ENCODE results near the gene PDZD7. TPM values are rescaled to one million over a fixed set of nuclear protein-coding genes. Genes with fewer than 3 reads are reported as not detected.

PDZD7 gene
- total and polyA plus RNA-seq, 2 of the 8 experiments (the other 6 are each of a cell fraction or from before 2014, with no cell fraction given): 0.88 to 1.6 TPM

GRCh38 chr10:101018118-101018599, 12.8 kb downstream of the PDZD7 start:
- no peak overlapping the region for H3K56ac ChIP-seq (replicated peaks; ENCODE audit: insufficient read length, low read depth, low read length)
- no peak overlapping the region for H3K14ac ChIP-seq (ENCODE audit: insufficient read length)
- peaks cover 0 to 1% of the 10 kb centered on the region in 2 experiments for H4K20me1 ChIP-seq (replicated peaks in 1 of 2; ENCODE audit: control insufficient read depth in 1 of 2, insufficient read depth in 2 of 2, low read length in 2 of 2)
- H2BK20ac ChIP-seq (ENCODE audit: low read length): no peak overlapping the region
- H3K9ac ChIP-seq (replicated peaks in 1 of 4; ENCODE audit: extremely low read depth in 1 of 4, low read depth in 3 of 4, low read length in 3 of 4): no peak overlapping the region
- H3K4me3 ChIP-seq (ENCODE audit: extremely low read depth in 1 of 4, insufficient read depth in 2 of 4, low read depth in 3 of 4, low read length in 4 of 4): peak overlapping the region; percentile 33 to 59 (median 42); a peak in 5 of 8 replicates
- H2BK5ac ChIP-seq (ENCODE audit: low read depth, low read length): no peak overlapping the region
- peak overlapping the region; percentile 78; the same call in 1 of the 2 replicates for H3K18ac ChIP-seq (ENCODE audit: extremely low read depth, low read length)
- no peak overlapping the region for H2AK5ac ChIP-seq (ENCODE audit: low read depth, low read length)
- H3K4me1 ChIP-seq (replicated peaks in 1 of 4; ENCODE audit: control insufficient read depth in 3 of 4, insufficient read depth in 4 of 4, low read length in 3 of 4): peaks cover 0 to 10% (median 7%) of the 10 kb centered on the region in 4 experiments; a peak in 5 of 7 replicates
- ChIA-PET CTCF (ENCODE audit: partially characterized antibody) (interaction anchor here (0.9 to 7.2 kb wide), 24 partner anchors 9 to 454 kb away, joined by 3 to 464 read pairs (median 6); partner anchors contain the start of genes KAZALD1, LZTS2, MRPL43 and PDZD7), POLR2A (ENCODE audit: partially characterized antibody) (interaction anchor here (1.0 to 6.5 kb wide), 14 partner anchors 12 to 84 kb away, joined by 3 to 81 read pairs (median 4); partner anchors contain the start of genes LZTS2, MRPL43, PDZD7 and SEMA4G)
- TF ChIP-seq CHD2 (IDR thresholded peaks at IDR 0.05; ENCODE audit: low read length): no peak
- peak; percentile 18 for TF ChIP-seq CTBP2 (IDR thresholded peaks at IDR 0.05; ENCODE audit: borderline replicate concordance, insufficient read depth, insufficient read length, low read length)
- peak; percentile 48 for TF ChIP-seq EZH2 (IDR thresholded peaks at IDR 0.05; ENCODE audit: low read depth, low read length, severe bottlenecking)
- no peak for TF ChIP-seq GABPA (IDR thresholded peaks at IDR 0.05; ENCODE audit: borderline replicate concordance, insufficient read depth, low read length)
- TF ChIP-seq SIN3A (conservative IDR thresholded peaks at IDR 0.05 in 1 of 2, IDR thresholded peaks at IDR 0.05 in 1 of 2; ENCODE audit: low read depth in 1 of 2, low read length in 2 of 2): peak in 1 of 2 experiments; percentile 65; a peak in 1 of 4 replicates
- TF ChIP-seq EGR1 (IDR thresholded peaks at IDR 0.05; ENCODE audit: borderline replicate concordance, low read depth, low read length): peak; percentile 66; the same call in 1 of the 2 replicates
- TF ChIP-seq SUZ12 (IDR thresholded peaks at IDR 0.05; ENCODE audit: low read length): peak; percentile 67
- no peaks in the 10 kb centered on the region for H3K79me2 ChIP-seq (ENCODE audit: control insufficient read depth in 1 of 2, insufficient read depth in 2 of 2, low read length in 2 of 2)
- H3K4ac ChIP-seq (replicated peaks; ENCODE audit: insufficient read length, low read depth, low read length): no peak overlapping the region
- H2AFZ ChIP-seq (ENCODE audit: low read length): peak overlapping the region; percentile 68; the same call in 1 of the 2 replicates
- H4K91ac ChIP-seq (replicated peaks; ENCODE audit: insufficient read length, low read length): no peak overlapping the region
- H3K4me2 ChIP-seq (ENCODE audit: insufficient read depth in 1 of 2, low read depth in 2 of 2, low read length in 2 of 2): peak overlapping the region; percentile 86 to 89
- peaks cover 14 to 42% (median 32%) of the 10 kb centered on the region in 4 experiments for H3K27me3 ChIP-seq (replicated peaks in 1 of 4; ENCODE audit: control insufficient read depth in 3 of 4, extremely low read depth in 1 of 4, insufficient read depth in 3 of 4, low read length in 3 of 4)
- H3K36me3 ChIP-seq (ENCODE audit: control insufficient read depth in 2 of 4, insufficient read depth in 4 of 4, low read length in 3 of 4): no peaks in the 10 kb centered on the region
- no peak overlapping the region for H4K5ac ChIP-seq (ENCODE audit: insufficient read length, low read depth, low read length)
- H2BK15ac ChIP-seq (ENCODE audit: low read length): no peak overlapping the region
- peak overlapping the region; percentile 23; the same call in 1 of the 2 replicates for H2BK12ac ChIP-seq (ENCODE audit: low read depth, low read length)
- WGBS, 2 experiments (ENCODE audit: extremely low coverage in 1 of 2, insufficient coverage in 1 of 2, insufficient read length in 1 of 2, insufficient replicate concordance in 2 of 2, low coverage in 1 of 2, low lambda C conversion rate in 2 of 2, missing lambda C conversion rate in 1 of 2): 14% methylated on average over 11 of the region's 20 CpGs; no CpG with 5 or more reads in 1 of the 2 experiments
- peaks cover 11% of the 10 kb centered on the region; the same call in 1 of the 2 replicates for H3K23me2 ChIP-seq (ENCODE audit: low read depth, low read length)
- H3K27ac ChIP-seq (ENCODE audit: low read depth, low read length): no peak overlapping the region
- H2BK120ac ChIP-seq (replicated peaks; ENCODE audit: low read depth, low read length): no peak overlapping the region
- H3K23ac ChIP-seq (ENCODE audit: insufficient read length): no peak overlapping the region
- no peaks in the 10 kb centered on the region for H3K9me3 ChIP-seq (ENCODE audit: insufficient read depth in 2 of 2, low read depth in 1 of 2, low read length in 1 of 2)
- no peak overlapping the region for H4K8ac ChIP-seq (ENCODE audit: extremely low read depth, insufficient read depth, low read length)
- DNase-seq (ENCODE audit: low read depth in 1 of 2, low spot score in 2 of 2) (no peak), FAIRE-seq (peak; percentile 68)
- H3K79me1 ChIP-seq (ENCODE audit: low read depth, low read length): no peaks in the 10 kb centered on the region

All from H1 (cell line).